ENCODE results near the gene KRTAP9-9. TPM values are rescaled to one million over a fixed set of nuclear protein-coding genes. Genes with fewer than 3 reads are reported as not detected.

Gene KRTAP9-9
- total RNA-seq, 1 experiment from 2014 or later = not detected

DNA sequence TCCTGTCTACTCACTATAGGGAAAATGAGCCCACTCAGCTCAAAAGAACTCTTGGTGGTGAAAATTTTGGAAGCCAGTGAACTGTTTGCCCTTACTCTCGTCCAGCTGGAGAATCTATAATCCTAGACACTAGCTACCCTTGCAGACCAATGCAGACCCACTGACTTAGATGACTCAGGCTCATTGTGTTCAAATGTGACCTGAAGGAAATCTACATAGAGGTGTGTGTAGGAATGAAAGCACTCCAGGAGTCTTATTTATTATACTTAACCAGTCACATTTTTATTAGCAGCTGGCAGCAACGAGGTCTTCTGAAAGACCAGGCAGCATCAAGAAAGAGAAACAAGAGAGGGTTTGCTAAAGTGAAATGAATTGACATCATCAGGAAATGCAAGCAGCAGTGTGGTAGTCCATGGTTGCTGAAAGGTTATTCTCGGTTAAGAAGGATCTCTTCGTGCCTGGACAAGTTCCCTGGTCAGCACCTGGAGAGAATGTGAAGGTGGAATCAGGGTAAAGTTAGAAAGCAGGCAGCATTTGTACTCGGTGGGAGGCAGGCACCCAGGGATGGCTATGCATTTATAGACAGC is 46.1 kb downstream of the KRTAP9-9 start:
- Histone ChIP-seq H3K23me2 (ENCODE audit: insufficient read length, low read depth, low read length, poor library complexity, severe bottlenecking) (no peaks in the 10 kb centered on the region), H3K27me3 (ENCODE audit: insufficient read depth, low read length) (no peaks in the 10 kb centered on the region), H3K9me3 (ENCODE audit: control insufficient read depth, low read depth, low read length) (no peaks in the 10 kb centered on the region), H3K56ac (ENCODE audit: insufficient read length, low read depth, low read length) (no peak overlapping the region), H2BK120ac (ENCODE audit: low read depth, low read length, poor library complexity, severe bottlenecking) (no peak overlapping the region), H4K20me1 (ENCODE audit: control insufficient read depth, insufficient read depth, insufficient read length) (no peaks in the 10 kb centered on the region), H3K4me1 (ENCODE audit: insufficient read depth, low read length) (no peaks in the 10 kb centered on the region), H2BK15ac (ENCODE audit: low read depth, low read length) (no peak overlapping the region), H3K4ac (ENCODE audit: low read depth, low read length) (no peak overlapping the region), H4K91ac (ENCODE audit: insufficient read length, low read depth, low read length) (no peak overlapping the region), H2BK20ac (ENCODE audit: low read depth, low read length, poor library complexity, severe bottlenecking) (no peak overlapping the region), H3K79me1 (ENCODE audit: insufficient read depth, low read depth, low read length, poor library complexity, severe bottlenecking) (no peaks in the 10 kb centered on the region), H2BK12ac (ENCODE audit: insufficient read length, low read depth, low read length) (no peak overlapping the region), H4K5ac (ENCODE audit: insufficient read length, low read depth, low read length) (no peak overlapping the region), H2BK5ac (ENCODE audit: insufficient read length, low read length) (no peak overlapping the region), H2AFZ (ENCODE audit: low read length) (no peak overlapping the region), H3K79me2 (ENCODE audit: insufficient read depth, low read length) (no peaks in the 10 kb centered on the region), H3K9ac (ENCODE audit: extremely low read depth, insufficient read length, low read length) (no peak overlapping the region), H3T11ph (ENCODE audit: low read length) (no peak overlapping the region), H3K27ac (ENCODE audit: insufficient read length, low read depth, low read length) (no peak overlapping the region), H3K4me2 (ENCODE audit: insufficient read depth, insufficient read length, low read length) (no peak overlapping the region), H3K23ac (ENCODE audit: insufficient read length, low read depth, low read length) (no peak overlapping the region), H3K14ac (ENCODE audit: insufficient read depth, low read length) (no peak overlapping the region), H4K8ac (replicated peaks; ENCODE audit: insufficient read length, low read depth, low read length) (no peak overlapping the region), H2AK5ac (ENCODE audit: insufficient read length, low read length) (no peak overlapping the region), H3K18ac (ENCODE audit: insufficient read length, low read depth, low read length) (no peak overlapping the region)
- no peak overlapping the region for H3K27ac Mint-ChIP-seq
- DNase-seq = no peak
- TF ChIP-seq, protein P1, sequence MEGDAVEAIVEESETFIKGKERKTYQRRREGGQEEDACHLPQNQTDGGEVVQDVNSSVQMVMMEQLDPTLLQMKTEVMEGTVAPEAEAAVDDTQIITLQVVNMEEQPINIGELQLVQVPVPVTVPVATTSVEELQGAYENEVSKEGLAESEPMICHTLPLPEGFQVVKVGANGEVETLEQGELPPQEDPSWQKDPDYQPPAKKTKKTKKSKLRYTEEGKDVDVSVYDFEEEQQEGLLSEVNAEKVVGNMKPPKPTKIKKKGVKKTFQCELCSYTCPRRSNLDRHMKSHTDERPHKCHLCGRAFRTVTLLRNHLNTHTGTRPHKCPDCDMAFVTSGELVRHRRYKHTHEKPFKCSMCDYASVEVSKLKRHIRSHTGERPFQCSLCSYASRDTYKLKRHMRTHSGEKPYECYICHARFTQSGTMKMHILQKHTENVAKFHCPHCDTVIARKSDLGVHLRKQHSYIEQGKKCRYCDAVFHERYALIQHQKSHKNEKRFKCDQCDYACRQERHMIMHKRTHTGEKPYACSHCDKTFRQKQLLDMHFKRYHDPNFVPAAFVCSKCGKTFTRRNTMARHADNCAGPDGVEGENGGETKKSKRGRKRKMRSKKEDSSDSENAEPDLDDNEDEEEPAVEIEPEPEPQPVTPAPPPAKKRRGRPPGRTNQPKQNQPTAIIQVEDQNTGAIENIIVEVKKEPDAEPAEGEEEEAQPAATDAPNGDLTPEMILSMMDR (conservative IDR thresholded peaks at IDR 0.05) = no peak
- no CpG with 5 or more reads among the region's 5 CpGs for WGBS (ENCODE audit: extremely low coverage, insufficient read length, low lambda C conversion rate)
- H3K4me1 Mint-ChIP-seq = peaks cover 0 to 7% of the 10 kb centered on the region in 2 experiments; a peak in 1 of 4 replicates
- no peaks in the 10 kb centered on the region for H3K27me3 Mint-ChIP-seq (ENCODE audit: low read depth)
- H3K9me3 Mint-ChIP-seq = peaks cover 0 to 2% of the 10 kb centered on the region in 2 experiments; a peak in 1 of 5 replicates
- no peaks in the 10 kb centered on the region for H3K36me3 Mint-ChIP-seq (ENCODE audit: insufficient read depth in 1 of 3, low read depth in 3 of 3)
- H3K4me3 Mint-ChIP-seq = no peak overlapping the region
